H1 (cell line): ENCODE results near the gene CCSER2. TPM values are rescaled to one million over a fixed set of nuclear protein-coding genes. Genes with fewer than 3 reads are reported as not detected.

Experiments used
- CTCF ChIA-PET: fragments of 300-600 bp; sonication (Branson Sonifier 250); formaldehyde crosslinking; loops from one replicate; lab custom pipeline; 2021; ENCODE audit not compliant: partially characterized antibody; lab: Charles Lee
- POLR2A ChIA-PET: fragments of 300-600 bp; sonication (Branson Sonifier 250); formaldehyde crosslinking; loops from one replicate; lab custom pipeline; 2021; ENCODE audit warnings: inconsistent platforms; ENCODE audit not compliant: partially characterized antibody; lab: Charles Lee
- DNase-seq, 2 experiments: peaks; one replicate each; pipeline versions ENCODE4 v3.0.0 to v3.0.0-alpha.2; 2010 to 2022; ENCODE audit warnings: low spot score in 2 of 2, low read depth in 1 of 2, mixed read lengths in 1 of 2
- FAIRE-seq: peaks from 2 replicates; lab custom pipeline; 2011; peaks lifted over from hg19 to GRCh38; lab: Jason Lieb, UNC
- H2AFZ ChIP-seq: 2 replicates; pipeline ENCODE4 v1.8.1; 2012; ENCODE audit warnings: low read length, inconsistent platforms
- H2AK5ac ChIP-seq: 2 replicates; pipeline ENCODE4 v1.6.1; 2013; ENCODE audit warnings: low read depth, low read length
- H2BK120ac ChIP-seq: replicated peaks from 2 replicates; pipeline ENCODE3; 2013; ENCODE audit warnings: low read depth, low read length, inconsistent platforms
- H2BK12ac ChIP-seq: 2 replicates; pipeline ENCODE4 v1.6.1; 2013; ENCODE audit warnings: low read depth, low read length
- H2BK15ac ChIP-seq: 2 replicates; pipeline ENCODE4 v1.6.1; 2013; ENCODE audit warnings: low read length
- H2BK20ac ChIP-seq: 2 replicates; pipeline ENCODE4 v1.6.1; 2013; ENCODE audit warnings: low read length
- H2BK5ac ChIP-seq: 2 replicates; pipeline ENCODE4 v1.6.1; 2013; ENCODE audit warnings: low read depth, low read length
- H3K14ac ChIP-seq: 2 replicates; pipeline ENCODE4 v1.6.1; 2013; ENCODE audit warnings: inconsistent platforms; ENCODE audit not compliant: insufficient read length
- H3K18ac ChIP-seq: 2 replicates; pipeline ENCODE4 v1.6.1; 2013; ENCODE audit warnings: low read length; ENCODE audit errors: extremely low read depth
- H3K23ac ChIP-seq: 2 replicates; pipeline ENCODE4 v1.6.1; 2013; ENCODE audit warnings: inconsistent platforms; ENCODE audit not compliant: insufficient read length
- H3K23me2 ChIP-seq: 2 replicates; pipeline ENCODE4 v1.6.1; 2013; ENCODE audit warnings: low read depth, low read length
- H3K27ac ChIP-seq: 2 replicates; pipeline ENCODE4 v1.6.1; 2011; ENCODE audit warnings: low read depth, low read length, inconsistent platforms
- H3K27me3 ChIP-seq, 4 experiments: replicated peaks in 1 of 4; 1 replicate in 1 of 4; 2 replicates in 3 of 4; pipeline versions ENCODE4 v1.6.1 to v1.8.1; 2011 to 2013; ENCODE audit warnings: low read length in 3 of 4, mild to moderate bottlenecking in 3 of 4, inconsistent platforms in 2 of 4, mixed read lengths in 2 of 4, moderate library complexity in 1 of 4; ENCODE audit not compliant: control insufficient read depth in 3 of 4, insufficient read depth in 3 of 4; ENCODE audit errors: extremely low read depth in 1 of 4
- H3K36me3 ChIP-seq, 4 experiments: 2 replicates each; pipeline versions ENCODE4 v1.6.1 to v1.8.1; 2011 to 2013; ENCODE audit warnings: mild to moderate bottlenecking in 4 of 4, low read length in 3 of 4, moderate library complexity in 2 of 4, control low read depth in 1 of 4, inconsistent platforms in 1 of 4; ENCODE audit not compliant: insufficient read depth in 4 of 4, control insufficient read depth in 2 of 4
- H3K4ac ChIP-seq: replicated peaks from 2 replicates; pipeline ENCODE3; 2013; ENCODE audit warnings: low read length, low read depth, mixed read lengths, inconsistent platforms; ENCODE audit not compliant: insufficient read length
- H3K4me1 ChIP-seq, 4 experiments: replicated peaks in 1 of 4; 1 replicate in 1 of 4; 2 replicates in 3 of 4; pipeline versions ENCODE4 v1.6.1 to v1.8.1; 2011 to 2013; ENCODE audit warnings: low read length in 3 of 4, inconsistent platforms in 2 of 4, mixed read lengths in 1 of 4; ENCODE audit not compliant: insufficient read depth in 4 of 4, control insufficient read depth in 3 of 4
- H3K4me2 ChIP-seq, 2 experiments: 2 replicates each; pipeline versions ENCODE4 v1.6.1 to v1.8.1; 2011 to 2013; ENCODE audit warnings: low read depth in 2 of 2, low read length in 2 of 2, control low read depth in 1 of 2, inconsistent platforms in 1 of 2, mild to moderate bottlenecking in 1 of 2; ENCODE audit not compliant: insufficient read depth in 1 of 2
- H3K4me3 ChIP-seq, 4 experiments: fragments of 200-600, 300-600 bp in 1 of 4; sonication (generic), shearing (Covaris generic), sonication (Bioruptor Twin) in 1 of 4; 2 replicates each; pipeline versions ENCODE4 v1.5.1 to v1.8.1; 2011 to 2016; ENCODE audit warnings: low read length in 4 of 4, low read depth in 3 of 4, control low read depth in 2 of 4, inconsistent platforms in 2 of 4, mild to moderate bottlenecking in 2 of 4, mixed read lengths in 1 of 4, moderate library complexity in 1 of 4; ENCODE audit not compliant: insufficient read depth in 2 of 4; ENCODE audit errors: extremely low read depth in 1 of 4
- H3K56ac ChIP-seq: replicated peaks from 2 replicates; pipeline ENCODE3; 2013; ENCODE audit warnings: low read depth, mild to moderate bottlenecking, mixed read lengths, low read length, inconsistent platforms; ENCODE audit not compliant: insufficient read length
- H3K79me1 ChIP-seq: 2 replicates; pipeline ENCODE4 v1.6.1; 2013; ENCODE audit warnings: low read depth, low read length, control low read depth
- H3K79me2 ChIP-seq, 2 experiments: 2 replicates each; pipeline versions ENCODE4 v1.6.1 to v1.8.1; 2012 to 2013; ENCODE audit warnings: low read length in 2 of 2, mild to moderate bottlenecking in 2 of 2, inconsistent platforms in 1 of 2; ENCODE audit not compliant: insufficient read depth in 2 of 2, control insufficient read depth in 1 of 2
- H3K9ac ChIP-seq, 4 experiments: replicated peaks in 1 of 4; 1 replicate in 1 of 4; 2 replicates in 3 of 4; pipeline versions ENCODE4 v1.6.1 to v1.8.1; 2011 to 2013; ENCODE audit warnings: low read depth in 3 of 4, low read length in 3 of 4, control low read depth in 2 of 4, mild to moderate bottlenecking in 2 of 4, moderate library complexity in 2 of 4, inconsistent platforms in 1 of 4; ENCODE audit errors: extremely low read depth in 1 of 4
- H3K9me3 ChIP-seq, 2 experiments: 2 replicates each; pipeline versions ENCODE4 v1.6.1 to v1.8.1; 2012 to 2013; ENCODE audit warnings: mild to moderate bottlenecking in 2 of 2, moderate library complexity in 2 of 2, control low read depth in 1 of 2, inconsistent platforms in 1 of 2, low read depth in 1 of 2, low read length in 1 of 2, mixed read lengths in 1 of 2; ENCODE audit not compliant: insufficient read depth in 2 of 2
- H4K20me1 ChIP-seq, 2 experiments: replicated peaks in 1 of 2; 2 replicates each; pipeline versions ENCODE3 to v1.8.1; 2011 to 2013; ENCODE audit warnings: inconsistent platforms in 2 of 2, low read length in 2 of 2, mild to moderate bottlenecking in 1 of 2; ENCODE audit not compliant: insufficient read depth in 2 of 2, control insufficient read depth in 1 of 2
- H4K5ac ChIP-seq: 2 replicates; pipeline ENCODE4 v1.6.1; 2013; ENCODE audit warnings: low read length, low read depth, mixed read lengths, inconsistent platforms; ENCODE audit not compliant: insufficient read length
- H4K8ac ChIP-seq: 2 replicates; pipeline ENCODE4 v1.8.0; 2013; ENCODE audit warnings: mild to moderate bottlenecking, moderate library complexity, low read length, inconsistent platforms; ENCODE audit not compliant: insufficient read depth; ENCODE audit errors: extremely low read depth
- H4K91ac ChIP-seq: replicated peaks from 2 replicates; pipeline ENCODE3; 2013; ENCODE audit warnings: low read length, mixed read lengths, inconsistent platforms; ENCODE audit not compliant: insufficient read length
- CBX8 ChIP-seq: fragments of 300-800, 300-1000 bp; sonication (generic); IDR thresholded peaks from 2 replicates; pipeline ENCODE4 v1.7.1; 2016; ENCODE audit warnings: low read depth, low read length, borderline replicate concordance
- CHD1 ChIP-seq: IDR thresholded peaks from 2 replicates; pipeline ENCODE4 v1.6.1; 2012; ENCODE audit warnings: low read depth, low read length, improper control_type of control experiment
- EP300 ChIP-seq, 2 experiments: IDR thresholded peaks; 1 replicate in 1 of 2; 2 replicates in 1 of 2; pipeline ENCODE4 v1.6.1; 2011 to 2012; ENCODE audit warnings: low read depth in 2 of 2, low read length in 2 of 2, mild to moderate bottlenecking in 2 of 2, borderline replicate concordance in 1 of 2, inconsistent platforms in 1 of 2, moderate library complexity in 1 of 2
- HDAC2 ChIP-seq, 2 experiments: fragments of 300-600 bp in 1 of 2; sonication (generic) in 1 of 2; IDR thresholded peaks; 2 replicates each; pipeline ENCODE4 v1.6.1; 2011 to 2012; ENCODE audit warnings: low read depth in 2 of 2, low read length in 2 of 2, mild to moderate bottlenecking in 2 of 2, moderate library complexity in 2 of 2, borderline replicate concordance in 1 of 2, inconsistent platforms in 1 of 2
- KDM5A ChIP-seq: fragments of 200-600 bp; IDR thresholded peaks from 2 replicates; pipeline ENCODE4 v1.7.1; 2012; ENCODE audit warnings: mild to moderate bottlenecking, low read length, inconsistent platforms, mixed read lengths
- PHF8 ChIP-seq: fragments of 200-600 bp; sonication (generic); conservative IDR thresholded peaks from 2 replicates; pipeline ENCODE4 v1.7.1; 2012; ENCODE audit warnings: low read depth, mild to moderate bottlenecking, inconsistent platforms, low read length, moderate library complexity
- POLR2A ChIP-seq, 2 experiments: IDR thresholded peaks; 1 replicate in 1 of 2; 2 replicates in 1 of 2; pipeline ENCODE4 v1.6.1; 2011; ENCODE audit warnings: low read depth in 2 of 2, low read length in 2 of 2, mild to moderate bottlenecking in 2 of 2; ENCODE audit errors: control extremely low read depth in 1 of 2
- RAD21 ChIP-seq, 2 experiments: IDR thresholded peaks in 1 of 2; conservative IDR thresholded peaks in 1 of 2; 2 replicates each; pipeline ENCODE4 v1.6.1; 2011; ENCODE audit warnings: low read depth in 2 of 2, low read length in 2 of 2, improper control_type of control experiment in 1 of 2, inconsistent platforms in 1 of 2, mild to moderate bottlenecking in 1 of 2, moderate library complexity in 1 of 2
- SP2 ChIP-seq: IDR thresholded peaks from 2 replicates; pipeline ENCODE4 v1.6.1; 2012; ENCODE audit warnings: mild to moderate bottlenecking, low read length, inconsistent platforms
- SRF ChIP-seq: IDR thresholded peaks from 2 replicates; pipeline ENCODE4 v1.6.1; 2011; ENCODE audit warnings: mild to moderate bottlenecking, low read depth, low read length, moderate library complexity
- TEAD4 ChIP-seq: IDR thresholded peaks from 2 replicates; pipeline ENCODE4 v1.6.1; 2012; ENCODE audit warnings: low read depth, low read length, inconsistent platforms, mixed read lengths
- WGBS, 2 experiments: shearing (Covaris generic) in 1 of 2; methylation state at CpG; one replicate each; pipeline versions ENCODE4 v1.1.6 to v1.1.7; 2013 to 2015; ENCODE audit warnings: low lambda C conversion rate in 2 of 2, mixed read lengths in 2 of 2, inconsistent platforms in 1 of 2, low coverage in 1 of 2, missing lambda C conversion rate in 1 of 2; ENCODE audit not compliant: insufficient replicate concordance in 2 of 2, insufficient coverage in 1 of 2, insufficient read length in 1 of 2; ENCODE audit errors: extremely low coverage in 1 of 2, missing lambda C conversion rate in 1 of 2; 5-methylcytosine and 5-hydroxymethylcytosine counted together
- polyA plus RNA-seq, 7 experiments: library from polyadenylated mRNA; depleted of rRNA in 3 of 7; stranded (reverse) in 5 of 7; unstranded in 2 of 7; fragments of >200 nt in 5 of 7; fragments of 200-250 nt in 2 of 7; gene quantifications; 1 replicate in 5 of 7; 2 replicates in 1 of 7; 4 replicates in 1 of 7; pipeline versions ENCODE4 v1.2.1 to v1.2.3, GENCODE V29; 2011 to 2013; ENCODE audit warnings: missing spikeins in 2 of 7, mixed read lengths in 2 of 7
- total RNA-seq: library from RNA; stranded (reverse); fragmentation: NEBNext Ultra II Directional; extraction: Animal tissue kit (Norgen Biotek cat#: 25700); gene quantifications from 2 replicates; pipeline ENCODE4 v1.2.1, GENCODE V29; 2021

CCSER2 gene
- total and polyA plus RNA-seq, 2 of the 8 experiments (the other 6 are each of a cell fraction or from before 2014, with no cell fraction given), result 6.9 to 30.5 TPM

GRCh38 chr10:84406561-84406960 is 78.2 kb downstream of the CCSER2 start:
- H3K79me2 ChIP-seq, result peaks cover 0 to 14% of the 10 kb centered on the region in 2 experiments; a peak in 2 of 4 replicates
- H3K27me3 ChIP-seq, result no peaks in the 10 kb centered on the region
- H3K18ac ChIP-seq, result no peak overlapping the region
- no peak overlapping the region for H2BK15ac ChIP-seq
- H3K56ac ChIP-seq, result no peak overlapping the region
- H3K14ac ChIP-seq, result no peak overlapping the region
- H2BK12ac ChIP-seq, result no peak overlapping the region
- no peak overlapping the region for H2BK20ac ChIP-seq
- H4K8ac ChIP-seq, result no peak overlapping the region
- no peaks in the 10 kb centered on the region for H3K79me1 ChIP-seq
- no peaks in the 10 kb centered on the region for H3K36me3 ChIP-seq
- no peak overlapping the region for H2BK120ac ChIP-seq
- POLR2A ChIA-PET, result no interaction called here
- DNase-seq, result no peak
- no peak overlapping the region for H3K4me2 ChIP-seq
- no peak overlapping the region for H3K9ac ChIP-seq
- WGBS, 2 experiments, result 76% methylated on average over 3 of the region's 3 CpGs; no CpG with 5 or more reads in 1 of the 2 experiments
- no peaks in the 10 kb centered on the region for H4K20me1 ChIP-seq
- H2AFZ ChIP-seq, result no peak overlapping the region
- no peak overlapping the region for H3K23ac ChIP-seq
- no peaks in the 10 kb centered on the region for H3K9me3 ChIP-seq
- no peak for FAIRE-seq
- H4K91ac ChIP-seq, result no peak overlapping the region
- TF ChIP-seq TEAD4 (no peak), EP300 (IDR thresholded peaks at IDR 0.05; ENCODE audit: borderline replicate concordance in 1 of 2, low read depth in 2 of 2, low read length in 2 of 2) (no peak), HDAC2 (IDR thresholded peaks at IDR 0.05; ENCODE audit: borderline replicate concordance in 1 of 2, low read depth in 2 of 2, low read length in 2 of 2) (no peak), PHF8 (no peak), RAD21 (IDR thresholded peaks at IDR 0.05 in 1 of 2, conservative IDR thresholded peaks at IDR 0.05 in 1 of 2; ENCODE audit: low read depth in 2 of 2, low read length in 2 of 2) (no peak), POLR2A (IDR thresholded peaks at IDR 0.05; ENCODE audit: control extremely low read depth in 1 of 2, low read depth in 2 of 2, low read length in 2 of 2) (no peak), KDM5A (no peak), SRF (no peak), CHD1 (no peak), SP2 (no peak), CBX8 (no peak)
- TF ChIP-seq, all 59 proteins: peak for 0
- CTCF ChIA-PET, result no interaction called here
- Histone ChIP-seq H4K5ac (no peak overlapping the region), H3K4me3 (no peak overlapping the region), H3K4ac (no peak overlapping the region), H2AK5ac (no peak overlapping the region), H2BK5ac (no peak overlapping the region), H3K4me1 (peaks cover 0 to 3% (median 0%) of the 10 kb centered on the region in 4 experiments; a peak in 2 of 7 replicates), H3K23me2 (no peaks in the 10 kb centered on the region), H3K27ac (no peak overlapping the region)
